DMS 273 treated with DMSO at 0.1 percent for 48 hours (cell line): ENCODE measurements around the gene ABHD14A.
"Not testable (repeated sequence)": the region's sequence is repeated elsewhere in the genome, so short reads cannot be mapped to it uniquely, and the experiment has no call there.

Experiments used
- DNase-seq: peaks from one replicate; lab custom pipeline; 2025; lab: John Stamatoyannopoulos, UW

Gene ABHD14A

GRCh38 chr3:51974277-51974962 lies 444 bp upstream of the ABHD14A start:
- no peak for DNase-seq

GRCh38 chr3:51975852-51976549 lies 1.1 kb downstream of the ABHD14A start:
- DNase-seq: no peak

GRCh38 chr3:51977446-51978142 lies 2.7 kb downstream of the ABHD14A start:
- DNase-seq: no peak

- DNase-seq: no peak
These were observed 3.3 kb downstream of the ABHD14A start for GRCh38 chr3:51978143-51978502.

- DNase-seq: no peak
These were observed 5.4 kb downstream of the ABHD14A start for GRCh38 chr3:51980253-51980652.

- no peak for DNase-seq
These were observed 7.5 kb downstream of the ABHD14A start for GRCh38 chr3:51982352-51982837.

GRCh38 chr3:51982838-51983577 lies 8.1 kb downstream of the ABHD14A start, which contains the start of gene ACY1:
Gene ACY1, plus strand, starts transcription at chr3:51983535. Its CDS starts 530 bp downstream, at chr3:51984065.
- no peak for DNase-seq

GRCh38 chr3:51983578-51984268 lies 8.9 kb downstream of the ABHD14A start:
- DNase-seq: no peak

GRCh38 chr3:51984269-51984647 lies 9.4 kb downstream of the ABHD14A start:
- no peak for DNase-seq

- no peak for DNase-seq
These were observed 10.2 kb downstream of the ABHD14A start for GRCh38 chr3:51985063-51985462.

- DNase-seq: no peak
These were observed 11.4 kb downstream of the ABHD14A start for GRCh38 chr3:51986010-51986947.

- no peak for DNase-seq
These were observed 12.7 kb downstream of the ABHD14A start for GRCh38 chr3:51987568-51987967.

GRCh38 chr3:51988286-51989146 lies 13.7 kb downstream of the ABHD14A start:
- no peak for DNase-seq

GRCh38 chr3:51990501-51990971 lies 15.7 kb downstream of the ABHD14A start:
- not testable (repeated sequence) for DNase-seq

- DNase-seq: no peak
These were observed 17.3 kb downstream of the ABHD14A start for GRCh38 chr3:51992017-51992682.

GRCh38 chr3:51993657-51994056 lies 18.8 kb downstream of the ABHD14A start:
- DNase-seq: not testable (repeated sequence)

GRCh38 chr3:51994530-51994929 lies 19.7 kb downstream of the ABHD14A start:
- DNase-seq: no peak

- peak; percentile 75 for DNase-seq
These were observed 20.7 kb downstream of the ABHD14A start, which contains the start of gene RPL29 for GRCh38 chr3:51995346-51996163. Gene RPL29, minus strand, starts transcription at chr3:51995895. Its CDS starts 434 bp downstream, at chr3:51995461.
